AG04450 (cell line): ENCODE data around the gene SLC4A3. TPM values are rescaled to one million over a fixed set of nuclear protein-coding genes. Genes with fewer than 3 reads are reported as not detected.

Source experiments
- CTCF ChIA-PET: fragments of 300-600, 350-600 bp; formaldehyde crosslinking; extraction: SDS; loops from one replicate; lab custom pipeline; 2022; ENCODE audit warnings: antibody characterized with exemption, inconsistent platforms; lab: Charles Lee
- POLR2A ChIA-PET: fragments of 350-600 bp; formaldehyde crosslinking; extraction: SDS; loops from one replicate; lab custom pipeline; 2021; ENCODE audit warnings: antibody characterized with exemption, inconsistent platforms; lab: Yijun Ruan, JAX
- DNase-seq: peaks from one replicate; pipeline ENCODE4 v3.0.0-alpha.2; 2011; ENCODE audit warnings: low read depth, low spot score
- H3K27ac ChIP-seq: one replicate; pipeline ENCODE4 v1.5.1; 2012; ENCODE audit warnings: low read depth, low read length, control low read depth
- H3K27me3 ChIP-seq: one replicate; pipeline ENCODE4 v1.6.0; 2012; ENCODE audit warnings: low read length; ENCODE audit not compliant: control insufficient read depth, insufficient read depth
- H3K4me3 ChIP-seq: 2 replicates; pipeline ENCODE4 v1.5.1; 2011; ENCODE audit warnings: mild to moderate bottlenecking, low read depth, low read length, control low read depth
- H3K9me3 ChIP-seq: 2 replicates; pipeline ENCODE4 v1.5.1; 2012; ENCODE audit warnings: low read length; ENCODE audit not compliant: control insufficient read depth, insufficient read depth
- CTCF ChIP-seq: IDR thresholded peaks from 2 replicates; pipeline ENCODE4 v1.5.1; 2011; ENCODE audit warnings: low read depth, low read length, control low read depth, inconsistent platforms
- polyA plus RNA-seq: library from polyadenylated mRNA; depleted of rRNA; stranded (reverse); fragments of >200 nt; gene quantifications from 2 replicates; pipeline ENCODE4 v1.2.3, GENCODE V29; 2011; rRNA removed
- small RNA-seq: library from RNA; depleted of rRNA; stranded (forward); fragments of <200 nt; gene quantifications from one replicate; pipeline ENCODE3, GENCODE V24; 2012; ENCODE audit warnings: low read depth; ENCODE audit not compliant: insufficient read length

SLC4A3 gene
- polyA plus RNA-seq, 1 experiment, result 3.3 TPM

GRCh38 chr2:219688560-219689445 lies 61.4 kb downstream of the SLC4A3 start:
- ChIA-PET CTCF (interaction anchor here (0.7 to 2.7 kb wide), 23 partner anchors 7 to 213 kb away, joined by 3 to 55 read pairs (median 7); partner anchors contain the start of gene OBSL1), POLR2A (interaction anchor here (1.0 to 1.2 kb wide), 2 partner anchors 36 to 43 kb away, joined by 3 to 4 read pairs; no protein-coding TSS in a partner anchor)
- peaks cover 1% of the 10 kb centered on the region for H3K27me3 ChIP-seq
- peak overlapping the region; percentile 87 for H3K27ac ChIP-seq
- DNase-seq, result no peak
- no peak overlapping the region for H3K4me3 ChIP-seq
- no peaks in the 10 kb centered on the region for H3K9me3 ChIP-seq
- no peak for TF ChIP-seq CTCF

GRCh38 chr2:219689676-219690628 lies 62.5 kb downstream of the SLC4A3 start:
- H3K27me3 ChIP-seq, result peaks cover 3% of the 10 kb centered on the region
- H3K27ac ChIP-seq, result no peak overlapping the region
- no peak for DNase-seq
- H3K9me3 ChIP-seq, result no peaks in the 10 kb centered on the region
- ChIA-PET CTCF (interaction anchor here (0.5 to 2.7 kb wide), 34 partner anchors 9 to 1203 kb away, joined by 3 to 55 read pairs (median 6); partner anchors contain the start of gene OBSL1), POLR2A (interaction anchor here (0.6 to 1.2 kb wide), 4 partner anchors 37 to 87 kb away, joined by 3 to 7 read pairs (median 4); no protein-coding TSS in a partner anchor)
- peak; percentile 73 for TF ChIP-seq CTCF
- no peak overlapping the region for H3K4me3 ChIP-seq

- no peak overlapping the region for H3K27ac ChIP-seq
- no peak overlapping the region for H3K4me3 ChIP-seq
- H3K27me3 ChIP-seq, result peaks cover 13% of the 10 kb centered on the region
- POLR2A ChIA-PET, result no interaction called here
- no peak for TF ChIP-seq CTCF
- DNase-seq, result no peak
- no peaks in the 10 kb centered on the region for H3K9me3 ChIP-seq
- CTCF ChIA-PET, result interaction anchor here (2.0 to 2.4 kb wide), 2 partner anchors 50 to 150 kb away, joined by 9 to 11 read pairs; no protein-coding TSS in a partner anchor
These were observed 64.1 kb downstream of the SLC4A3 start for GRCh38 chr2:219691571-219691970.

Small RNA genes lying within 50 kb of the gene (small RNA-seq; reads per million reads assigned to genes)
- gene RN7SKP213, result not detected

Other genes with a start within 250 kb of the SLC4A3 start
- gene DNPEP, start 239.7 kb upstream of the SLC4A3 start, polyA plus RNA-seq, result 41.5 and 71.2 TPM in 2 replicates
- 19.8 and 24.9 TPM in 2 replicates for gene DES, start 209.3 kb upstream of the SLC4A3 start, polyA plus RNA-seq
- 28.0 and 32.8 TPM in 2 replicates for gene SPEG, start 192.8 kb upstream of the SLC4A3 start, polyA plus RNA-seq
- 90.1 and 97.7 TPM in 2 replicates for gene GMPPA, start 128.7 kb upstream of the SLC4A3 start, polyA plus RNA-seq
- gene ASIC4, start 113.1 kb upstream of the SLC4A3 start, polyA plus RNA-seq, result not detected in 2 replicates
- 24.4 and 37.2 TPM in 2 replicates for gene CHPF, start 83.8 kb upstream of the SLC4A3 start, polyA plus RNA-seq
- 0.83 and 1.2 TPM in 2 replicates for gene TMEM198, start 83.6 kb upstream of the SLC4A3 start, polyA plus RNA-seq
- gene OBSL1, start 56.1 kb upstream of the SLC4A3 start, polyA plus RNA-seq, result 35.5 and 46.8 TPM in 2 replicates
- 0.12 and 0.29 TPM in 2 replicates for gene INHA, start 55.3 kb upstream of the SLC4A3 start, polyA plus RNA-seq
- gene STK11IP, start 29.8 kb upstream of the SLC4A3 start, polyA plus RNA-seq, result 7.7 and 11.8 TPM in 2 replicates